Natural killer cell (primary cell): ENCODE results near the gene DAD1. TPM values are rescaled to one million over a fixed set of nuclear protein-coding genes. Genes with fewer than 3 reads are reported as not detected.

Experiments used
- ATAC-seq, 3 donors: fragments of 150-1000 bp in 2 of 3; fragments of 200-7000 bp in 1 of 3; cut with Tn5 transposase; 1 replicate in 1 of 3; 2 replicates in 2 of 3; pipeline ENCODE4 v1.10.0; 2021; ENCODE audit warnings: mild to moderate bottlenecking in 2 of 3, moderate library complexity in 2 of 3
- DNase-seq, 2 donors: peaks; one replicate each; pipeline versions ENCODE4 v3.0.0 to v3.0.0-alpha.2; 2013 to 2021; ENCODE audit warnings: mixed read lengths in 1 of 2
- H3K27ac ChIP-seq: one replicate; pipeline ENCODE4 v1.5.1; 2013; ENCODE audit warnings: mild to moderate bottlenecking, low read length
- H3K27me3 ChIP-seq: one replicate; pipeline ENCODE4 v1.6.1; 2013; ENCODE audit warnings: low read length; ENCODE audit not compliant: control insufficient read depth, insufficient read depth
- H3K36me3 ChIP-seq: one replicate; pipeline ENCODE4 v1.6.1; 2013; ENCODE audit warnings: low read length; ENCODE audit not compliant: control insufficient read depth, insufficient read depth
- H3K4me1 ChIP-seq: one replicate; pipeline ENCODE4 v1.6.1; 2013; ENCODE audit warnings: low read length; ENCODE audit not compliant: control insufficient read depth, insufficient read depth
- H3K4me3 ChIP-seq: one replicate; pipeline ENCODE4 v1.5.1; 2013; ENCODE audit warnings: low read length
- H3K9me3 ChIP-seq: one replicate; pipeline ENCODE4 v1.6.1; 2013; ENCODE audit warnings: low read length; ENCODE audit not compliant: control insufficient read depth, insufficient read depth
- H3K27ac Mint-ChIP-seq, 2 donors: one replicate each; pipeline ENCODE4 v1.8.0; 2022; ENCODE audit warnings: mild to moderate bottlenecking in 2 of 2, mixed read lengths in 2 of 2, moderate library complexity in 1 of 2
- H3K27me3 Mint-ChIP-seq, 2 donors: one replicate each; pipeline ENCODE4 v1.8.0; 2022; ENCODE audit warnings: low read depth in 2 of 2, mixed read lengths in 2 of 2
- H3K36me3 Mint-ChIP-seq: one replicate; pipeline ENCODE4 v1.8.0; 2022; ENCODE audit warnings: mixed read lengths
- H3K4me1 Mint-ChIP-seq, 2 donors: one replicate each; pipeline ENCODE4 v1.8.0; 2022; ENCODE audit warnings: mixed read lengths in 2 of 2
- H3K4me3 Mint-ChIP-seq: one replicate; pipeline ENCODE4 v1.8.0; 2022; ENCODE audit warnings: mild to moderate bottlenecking, moderate library complexity, mixed read lengths
- H3K9me3 Mint-ChIP-seq, 2 donors: one replicate each; pipeline ENCODE4 v1.8.0; 2022; ENCODE audit warnings: mixed read lengths in 2 of 2
- WGBS: methylation state at CpG from one replicate; pipeline ENCODE4 v1.1.7; 2013; ENCODE audit warnings: missing lambda C conversion rate; ENCODE audit not compliant: insufficient coverage; 5-methylcytosine and 5-hydroxymethylcytosine counted together
- intact Hi-C: fragments of 100-400 bp; cut with micrococcal nuclease; formaldehyde crosslinking; loops from one replicate; pipeline ENCODE4 v1.14.2; 2022
- total RNA-seq, 4 donors: library from RNA; stranded (reverse); fragments of 120-200 nt in 1 of 4; gene quantifications; one replicate each; pipeline versions ENCODE4 v1.2.3 to v1.2.4, GENCODE V29; 2013 to 2022
- TF ChIP-seq, protein P1 (sequence below): fragments of 200-600 bp; IDR thresholded peaks from one replicate; pipeline ENCODE4 v1.8.0; 2022; ENCODE audit warnings: antibody characterized with exemption

Gene DAD1
- total RNA-seq, 3 donors from 2014 or later (not counting 1 experiment from before 2014, with no cell fraction given), result 79.5 to 97.9 (median 92.8) TPM

DNA sequence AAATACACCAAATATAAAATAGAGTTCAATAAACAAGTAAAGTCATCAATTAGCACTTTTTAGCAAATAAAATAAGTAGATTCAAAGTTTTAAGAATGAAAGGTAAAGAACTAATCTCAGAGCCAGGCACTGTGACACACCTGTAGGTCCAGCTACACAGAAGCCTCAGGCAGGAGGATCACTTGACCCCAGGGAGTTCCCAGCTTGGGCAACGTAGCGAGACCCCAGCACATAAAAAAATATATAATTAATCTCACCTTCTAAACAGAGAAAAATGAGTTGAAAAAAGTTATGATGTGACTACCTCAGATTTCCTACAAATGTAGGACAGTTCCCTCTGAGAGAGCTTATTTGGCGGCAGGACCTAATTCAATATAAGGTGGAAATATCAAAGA lies 19.3 kb downstream of the DAD1 start:
- peak overlapping the region; percentile 82 for H3K27ac ChIP-seq

GRCh38 chr14:22569106-22569736 lies 19.8 kb downstream of the DAD1 start:
- intact Hi-C loops, result loop anchor here (5.0 kb wide), 1 partner anchor 257 kb away; no protein-coding TSS in a partner anchor
- Histone ChIP-seq H3K27me3 (no peaks in the 10 kb centered on the region), H3K4me3 (peak overlapping the region; percentile 25), H3K27ac (peak overlapping the region; percentile 82), H3K36me3 (peaks cover 29% of the 10 kb centered on the region), H3K9me3 (no peaks in the 10 kb centered on the region), H3K4me1 (peaks cover 44% of the 10 kb centered on the region)
- Mint-ChIP-seq H3K27ac (peak overlapping the region; percentile 98 to 100), H3K4me1 (peaks cover 62% of the 10 kb centered on the region in 2 donors), H3K4me3 (peak overlapping the region; percentile 77), H3K9me3 (no peaks in the 10 kb centered on the region), H3K36me3 (peaks cover 25% of the 10 kb centered on the region), H3K27me3 (no peaks in the 10 kb centered on the region)
- ATAC-seq, result no peak
- TF ChIP-seq, protein P1, sequence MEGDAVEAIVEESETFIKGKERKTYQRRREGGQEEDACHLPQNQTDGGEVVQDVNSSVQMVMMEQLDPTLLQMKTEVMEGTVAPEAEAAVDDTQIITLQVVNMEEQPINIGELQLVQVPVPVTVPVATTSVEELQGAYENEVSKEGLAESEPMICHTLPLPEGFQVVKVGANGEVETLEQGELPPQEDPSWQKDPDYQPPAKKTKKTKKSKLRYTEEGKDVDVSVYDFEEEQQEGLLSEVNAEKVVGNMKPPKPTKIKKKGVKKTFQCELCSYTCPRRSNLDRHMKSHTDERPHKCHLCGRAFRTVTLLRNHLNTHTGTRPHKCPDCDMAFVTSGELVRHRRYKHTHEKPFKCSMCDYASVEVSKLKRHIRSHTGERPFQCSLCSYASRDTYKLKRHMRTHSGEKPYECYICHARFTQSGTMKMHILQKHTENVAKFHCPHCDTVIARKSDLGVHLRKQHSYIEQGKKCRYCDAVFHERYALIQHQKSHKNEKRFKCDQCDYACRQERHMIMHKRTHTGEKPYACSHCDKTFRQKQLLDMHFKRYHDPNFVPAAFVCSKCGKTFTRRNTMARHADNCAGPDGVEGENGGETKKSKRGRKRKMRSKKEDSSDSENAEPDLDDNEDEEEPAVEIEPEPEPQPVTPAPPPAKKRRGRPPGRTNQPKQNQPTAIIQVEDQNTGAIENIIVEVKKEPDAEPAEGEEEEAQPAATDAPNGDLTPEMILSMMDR, result no peak
- peak in 1 of 2 donors; percentile 32 for DNase-seq
- 47% methylated on average over 5 of the region's 6 CpGs for WGBS

More for the DNA sequence above, 19.3 kb downstream of the DAD1 start:
- peak in 1 of 3 donors; percentile 4 for ATAC-seq
- H3K4me1 Mint-ChIP-seq, result peaks cover 57% of the 10 kb centered on the region in 2 donors
- Histone ChIP-seq H3K4me1 (peaks cover 39% of the 10 kb centered on the region), H3K4me3 (peak overlapping the region; percentile 25), H3K9me3 (no peaks in the 10 kb centered on the region), H3K36me3 (peaks cover 31% of the 10 kb centered on the region), H3K27me3 (no peaks in the 10 kb centered on the region)
- no peaks in the 10 kb centered on the region for H3K27me3 Mint-ChIP-seq
- intact Hi-C loops, result loop anchor here (1.0 to 5.0 kb wide), 12 partner anchors 12 to 488 kb away; partner anchors contain the start of genes CDH24, DAD1, OXA1L and RBM23
- H3K4me3 Mint-ChIP-seq, result peak overlapping the region; percentile 77
- DNase-seq, result no peak
- TF ChIP-seq, protein P1, result no peak
- WGBS, result no CpG with 5 or more reads among the region's 3 CpGs
- no peaks in the 10 kb centered on the region for H3K9me3 Mint-ChIP-seq
- H3K36me3 Mint-ChIP-seq, result peaks cover 25% of the 10 kb centered on the region
- peak overlapping the region; percentile 98 to 100 for H3K27ac Mint-ChIP-seq

- H3K27me3 Mint-ChIP-seq, result no peaks in the 10 kb centered on the region
- H3K27ac ChIP-seq, result peak overlapping the region; percentile 82
- WGBS, result 9% methylated on average over 1 of the region's 1 CpG
- DNase-seq, result peak in 1 of 2 donors; percentile 27
- H3K27ac Mint-ChIP-seq, result peak overlapping the region; percentile 98 to 100
- peak overlapping the region; percentile 68 for H3K4me3 Mint-ChIP-seq
- H3K27me3 ChIP-seq, result no peaks in the 10 kb centered on the region
- peaks cover 13% of the 10 kb centered on the region for H3K36me3 Mint-ChIP-seq
- H3K4me1 Mint-ChIP-seq, result peaks cover 79 to 80% of the 10 kb centered on the region in 2 donors
- intact Hi-C loops, result loop anchor here (5.0 kb wide), 1 partner anchor 255 kb away; no protein-coding TSS in a partner anchor
- ATAC-seq, result no peak
- H3K4me1 ChIP-seq, result peaks cover 61% of the 10 kb centered on the region
- H3K4me3 ChIP-seq, result no peak overlapping the region
- TF ChIP-seq, protein P1, result no peak
- no peaks in the 10 kb centered on the region for H3K9me3 ChIP-seq
- H3K36me3 ChIP-seq, result peaks cover 19% of the 10 kb centered on the region
- no peaks in the 10 kb centered on the region for H3K9me3 Mint-ChIP-seq
Observed at GRCh38 chr14:22567437-22567836, 21.6 kb downstream of the DAD1 start.
